ENCODE data around the gene TTC29.
"Not testable (repeated sequence)": the region's sequence is repeated elsewhere in the genome, so short reads cannot be mapped to it uniquely, and the experiment has no call there.

Gene TTC29

DNA sequence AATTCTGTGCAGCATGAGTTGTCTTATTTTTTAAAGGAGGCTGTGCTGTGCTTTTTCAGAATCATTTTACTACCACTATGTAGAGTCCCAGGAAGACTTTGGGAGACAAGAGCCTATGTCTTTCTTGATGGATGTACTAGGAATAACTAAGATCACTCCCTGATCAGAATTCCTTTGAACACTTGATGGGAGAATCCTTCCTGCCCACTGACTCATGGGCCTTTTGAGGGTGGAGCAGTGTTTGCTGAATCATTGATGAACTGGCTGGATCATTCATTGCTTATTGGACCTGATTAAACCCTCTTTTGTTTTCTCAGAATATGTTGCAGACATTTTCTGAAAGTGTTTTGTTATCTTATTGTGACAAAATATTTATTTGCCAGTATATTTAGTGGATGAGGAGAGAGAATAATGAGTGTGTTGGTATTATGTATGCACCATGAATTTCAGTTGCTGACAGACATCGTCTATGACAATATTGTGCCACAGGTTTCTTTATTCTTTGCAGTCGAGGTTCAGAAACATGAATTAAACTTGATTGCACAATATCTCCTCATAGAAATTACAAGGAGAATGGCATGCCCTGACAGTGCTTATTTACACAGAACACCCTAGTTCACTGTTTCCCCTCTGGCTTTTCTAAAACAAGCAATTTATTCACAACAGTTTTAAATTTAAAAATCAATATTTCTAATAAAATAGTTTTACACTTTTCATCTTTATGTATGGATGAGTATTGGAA is 270.7 kb downstream of the TTC29 start:
- DNase-seq: no peak

DNA sequence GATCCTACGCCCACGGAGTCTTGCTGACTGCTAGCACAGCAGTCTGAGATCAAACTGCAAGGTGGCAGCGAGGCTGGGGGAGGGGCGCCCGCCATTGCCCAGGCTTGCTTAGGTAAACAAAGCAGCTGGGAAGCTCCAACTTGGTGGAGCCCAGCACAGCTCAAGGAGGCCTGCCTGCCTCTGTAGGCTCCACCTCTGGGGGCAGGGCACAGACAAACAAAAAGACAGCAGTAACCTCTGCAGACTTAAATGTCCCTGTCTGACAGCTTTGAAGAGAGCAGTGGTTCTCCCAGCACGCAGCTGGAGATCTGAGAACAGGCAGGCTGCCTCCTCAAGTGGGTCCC is 281.7 kb downstream of the TTC29 start:
- DNase-seq: not testable (repeated sequence)

DNA sequence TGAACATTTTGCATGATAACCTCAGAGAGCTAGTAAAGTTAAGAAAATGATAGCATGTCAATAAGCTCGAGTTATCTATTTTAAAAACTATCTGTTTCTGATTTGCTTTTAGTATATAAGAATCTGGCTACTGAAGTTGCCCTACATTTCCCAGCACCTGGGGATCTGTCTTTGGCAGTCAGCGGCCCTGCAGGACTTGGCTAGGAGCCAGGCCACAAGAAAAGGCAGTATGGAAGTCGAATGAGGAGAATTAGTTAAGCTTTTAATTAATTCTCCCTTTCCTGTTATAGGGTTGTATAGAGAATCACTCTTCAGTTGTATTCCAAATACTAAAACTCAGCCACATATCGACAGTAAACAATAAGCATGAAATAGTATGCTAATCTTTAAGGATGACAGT is 284.3 kb downstream of the TTC29 start:
- DNase-seq: no peak
